Activated CD4-positive, CD25-positive, alpha-beta regulatory T cell treated with anti-CD3 and anti-CD28 coated beads, Interleukin-2, amount 50 U/mL, for 72 hours (primary cell): ENCODE measurements around the gene TRMT10A.
"Not testable (repeated sequence)": the region's sequence is repeated elsewhere in the genome, so short reads cannot be mapped to it uniquely, and the experiment has no call there.

Experiments used
- DNase-seq: peaks from one replicate; pipeline ENCODE4 v3.0.0; 2021

The TRMT10A gene

DNA sequence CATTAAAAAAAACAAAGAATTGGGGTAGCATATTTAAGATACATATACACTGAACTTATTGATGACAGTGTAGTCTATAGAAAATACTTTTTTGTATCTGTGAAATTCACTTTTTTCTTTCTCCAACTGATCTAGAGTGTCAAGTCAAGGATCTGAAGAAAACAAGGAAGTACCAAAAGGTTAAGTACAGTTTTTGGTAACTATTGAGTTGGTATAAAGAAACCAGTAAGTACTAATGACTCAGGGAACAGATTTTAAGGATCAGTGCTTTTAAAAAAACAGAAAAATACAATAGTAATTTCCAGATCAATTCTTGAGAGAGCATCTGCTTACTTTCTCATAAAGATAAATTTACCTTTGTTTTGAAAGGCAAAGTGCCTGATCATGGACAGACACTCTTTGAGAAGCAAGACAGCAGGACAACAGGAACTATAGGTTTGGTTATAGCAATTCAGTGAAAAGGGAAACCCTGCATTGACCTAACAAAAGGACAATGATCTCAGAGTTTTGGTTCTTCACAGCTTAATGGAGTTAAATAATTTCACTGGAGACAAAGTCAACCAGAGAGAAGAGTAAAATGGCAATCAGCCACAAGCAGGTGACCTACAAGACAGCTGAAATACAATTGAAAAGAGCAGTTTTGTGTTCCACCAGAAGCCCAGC is 23.4 kb downstream of the TRMT10A start:
- no peak for DNase-seq

DNA sequence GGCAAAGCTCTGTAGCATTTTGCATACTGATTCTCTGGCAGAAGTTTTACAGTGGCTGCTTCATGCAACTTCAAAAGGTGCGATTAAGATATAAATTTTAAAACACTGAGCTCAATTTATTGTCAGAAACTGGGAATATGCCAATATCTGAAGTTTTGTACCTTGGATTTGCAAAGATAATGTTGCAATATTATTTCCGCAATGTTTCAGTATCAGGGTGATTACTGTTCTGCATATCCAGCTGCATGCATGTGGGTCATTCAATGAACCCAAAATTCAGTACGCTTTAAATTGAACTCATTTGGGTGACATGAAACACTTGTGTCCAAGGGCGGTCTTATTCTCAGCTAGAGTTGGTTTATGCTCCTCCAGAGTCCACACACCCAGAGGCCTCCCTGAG is 26.2 kb downstream of the TRMT10A start:
- no peak for DNase-seq

DNA sequence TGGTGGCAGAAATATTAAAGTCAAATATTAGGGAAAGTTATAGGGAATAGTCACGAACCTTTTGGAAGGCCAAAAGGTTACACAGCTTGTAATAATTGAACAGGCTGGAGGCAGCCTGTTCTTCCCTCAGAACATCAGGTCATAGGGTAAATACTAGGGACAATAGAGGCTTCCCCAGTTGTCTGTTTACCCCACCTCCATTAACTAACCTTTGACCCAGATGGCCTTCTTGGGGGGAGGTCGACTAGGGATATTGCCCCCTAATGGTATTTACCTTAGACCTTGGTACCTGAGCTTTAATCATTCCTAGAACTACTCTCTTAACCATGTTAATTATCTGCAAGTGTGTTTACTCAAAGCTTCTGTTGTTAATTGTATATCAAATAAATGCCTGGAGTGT is 27.0 kb downstream of the TRMT10A start:
- DNase-seq, result no peak

DNA sequence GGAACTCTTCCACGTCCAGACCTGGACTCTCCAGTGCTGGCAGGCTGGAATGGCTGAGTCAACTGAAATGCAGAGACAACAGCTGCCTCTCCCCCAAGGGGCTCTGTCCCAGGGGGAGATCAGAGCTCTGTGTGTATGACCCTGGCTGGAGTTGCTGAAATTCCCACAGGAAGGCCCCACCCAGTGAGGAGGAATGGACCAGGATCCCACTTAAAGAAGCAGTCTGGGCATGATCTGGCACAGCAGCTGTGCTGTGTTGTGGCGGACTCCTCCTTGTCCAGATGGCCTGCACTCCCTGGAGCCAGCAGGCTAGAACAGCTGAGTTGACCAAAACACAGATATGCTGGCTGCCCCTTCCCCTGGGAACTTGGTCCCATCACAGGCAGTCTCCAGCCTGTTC is 27.6 kb downstream of the TRMT10A start:
- DNase-seq, result no peak

DNA sequence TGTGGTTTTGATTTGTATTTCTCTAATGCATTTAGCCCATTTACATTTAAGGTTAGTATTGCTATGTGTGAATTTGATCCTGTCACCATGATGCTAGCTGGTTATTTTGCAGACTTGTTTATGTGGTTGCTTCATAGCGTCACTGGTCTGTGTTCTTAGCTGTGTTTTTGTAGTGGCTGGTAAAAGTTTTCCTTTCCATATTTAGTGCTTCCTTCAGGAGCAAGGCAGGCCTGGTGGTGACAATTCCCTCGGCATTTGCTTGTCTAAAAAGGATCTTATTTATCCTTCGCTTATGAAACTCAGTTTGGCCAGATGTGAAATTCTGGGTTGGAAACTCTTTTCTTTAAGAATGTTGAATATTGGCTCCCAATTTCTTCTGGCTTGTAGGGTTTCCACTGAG is 29.1 kb downstream of the TRMT10A start:
- DNase-seq, result not testable (repeated sequence)

DNA sequence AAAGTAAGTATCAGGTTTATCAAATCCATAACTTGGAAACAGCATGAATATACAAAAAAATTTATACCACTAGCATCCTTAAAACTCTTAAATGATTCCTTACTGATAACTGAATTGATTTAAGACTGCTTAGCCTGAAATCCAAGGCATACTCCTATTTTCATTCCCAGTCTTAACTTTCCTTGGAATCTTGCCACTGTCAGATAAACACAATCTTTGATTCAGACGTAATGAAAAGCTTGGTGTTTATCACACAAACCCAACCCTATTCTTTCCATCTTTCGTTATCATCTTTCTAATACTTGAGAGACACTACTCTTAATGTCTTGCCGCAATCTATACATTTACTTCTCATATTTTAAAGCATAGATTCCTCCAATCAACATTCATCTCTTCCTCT is 33.9 kb downstream of the TRMT10A start:
- DNase-seq, result no peak

DNA sequence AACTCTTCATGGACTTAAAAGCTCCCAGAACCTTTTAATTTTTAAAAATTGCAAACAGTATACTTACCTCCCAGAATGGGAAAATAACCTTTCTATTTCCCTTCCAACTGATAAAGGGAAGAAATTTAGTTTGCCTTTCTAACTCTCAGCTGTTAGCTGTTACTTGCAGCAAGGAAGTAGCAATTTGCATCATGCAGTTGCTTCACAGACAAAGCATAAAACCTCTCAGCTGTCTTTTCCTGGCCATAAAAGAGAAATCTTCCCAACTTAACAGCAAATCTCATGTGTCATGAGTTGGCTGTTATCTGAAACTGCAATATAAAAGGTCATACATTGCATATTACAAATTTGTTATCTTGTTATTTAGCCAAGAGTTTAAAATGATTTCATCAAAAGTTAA is 34.6 kb downstream of the TRMT10A start:
- no peak for DNase-seq

DNA sequence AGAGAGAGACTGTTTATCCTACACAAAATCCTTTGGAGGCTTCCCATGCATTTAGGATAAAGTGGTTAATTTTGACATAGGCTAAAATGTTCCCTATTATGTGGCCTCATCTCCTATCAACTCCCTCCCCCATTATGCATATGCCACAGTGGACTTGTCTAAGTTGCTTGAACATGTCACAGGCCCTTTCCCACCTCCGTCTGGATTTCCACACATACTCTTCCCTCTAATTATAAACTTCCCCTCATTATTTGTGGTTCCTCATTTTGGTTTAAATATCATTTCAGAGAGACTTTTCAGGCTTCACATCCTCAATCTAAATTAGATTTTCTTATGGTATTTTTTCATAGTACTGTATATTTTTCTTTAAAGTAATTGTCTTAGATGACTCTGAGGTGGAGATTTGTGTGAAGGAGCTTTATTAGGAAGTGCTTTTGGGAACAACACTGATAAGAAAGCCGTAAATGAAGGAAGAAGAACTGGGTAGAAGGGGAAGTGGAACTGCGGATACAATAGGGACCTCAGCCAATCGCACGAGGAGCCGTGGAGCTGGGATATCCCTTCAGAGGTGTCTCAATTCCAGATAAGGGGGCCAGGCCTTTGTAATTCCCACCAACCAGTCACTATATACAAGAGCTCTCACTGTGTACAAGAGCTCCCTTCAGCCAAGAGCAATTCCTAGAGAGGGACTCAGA is 45.1 kb downstream of the TRMT10A start:
- DNase-seq, result no peak

DNA sequence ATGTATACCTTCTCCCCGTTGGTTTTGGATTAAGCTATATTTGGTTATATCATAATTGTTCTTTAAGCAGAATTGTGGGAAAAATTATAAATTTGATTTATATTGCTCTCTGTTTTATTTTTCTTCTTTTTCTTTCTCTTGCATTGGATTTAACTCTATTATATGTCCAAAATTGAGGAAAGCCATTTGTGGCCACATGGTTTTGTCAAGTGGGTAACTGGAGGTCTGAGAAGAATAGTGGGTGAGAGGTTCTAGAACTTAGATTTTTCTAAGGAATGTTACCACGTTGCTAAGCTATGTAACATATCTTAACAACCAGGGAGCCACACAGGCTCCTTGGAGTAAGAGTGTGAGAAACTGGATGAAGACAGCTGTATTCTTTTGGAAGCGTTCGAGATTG is 53.1 kb downstream of the TRMT10A start, which contains the start of gene C4orf17:
Gene C4orf17, plus strand, starts transcription at position 301 of the 400 bp plus-strand sequence. CDS start 2,061 bp downstream, outside the sequence.
- no peak for DNase-seq

DNA sequence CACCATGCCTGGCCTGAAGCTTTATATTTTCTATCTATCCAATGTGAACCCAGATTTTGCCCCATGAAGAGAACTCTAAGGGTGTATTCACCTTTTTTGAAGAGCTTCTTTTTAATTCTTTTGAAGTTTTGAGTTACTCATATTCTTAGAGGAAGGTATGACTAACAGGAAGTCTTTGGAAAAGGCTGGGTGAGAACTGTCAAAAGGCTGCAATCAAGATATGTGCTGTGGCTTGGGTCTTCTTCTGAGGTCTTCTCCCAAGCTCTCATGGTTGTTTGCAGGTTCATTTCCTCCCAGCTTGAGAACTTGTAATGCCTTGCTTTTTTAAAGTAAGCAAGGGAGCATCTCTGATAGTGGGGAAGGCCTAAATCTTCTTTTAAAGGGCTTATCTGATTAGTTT is 56.1 kb downstream of the TRMT10A start:
- DNase-seq, result no peak

DNA sequence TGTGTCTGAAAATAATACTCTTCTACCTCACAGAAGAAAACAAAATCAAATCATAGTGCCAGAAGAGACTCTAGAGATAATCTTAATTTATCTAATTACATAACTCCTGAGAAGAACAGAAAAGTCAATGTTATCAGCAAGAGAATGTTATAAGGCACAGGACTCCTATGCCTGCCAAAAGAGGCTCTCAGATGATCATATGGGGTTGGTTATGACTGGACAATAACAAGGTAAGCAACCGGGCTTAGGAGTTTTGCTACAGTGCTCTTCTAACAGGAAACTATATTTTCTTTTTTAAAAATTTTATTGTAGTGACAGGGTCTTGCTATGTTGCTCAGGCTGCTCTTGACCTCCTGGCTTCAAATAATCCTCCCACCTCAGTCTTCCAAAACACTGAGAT is 56.5 kb downstream of the TRMT10A start:
- DNase-seq, result no peak

DNA sequence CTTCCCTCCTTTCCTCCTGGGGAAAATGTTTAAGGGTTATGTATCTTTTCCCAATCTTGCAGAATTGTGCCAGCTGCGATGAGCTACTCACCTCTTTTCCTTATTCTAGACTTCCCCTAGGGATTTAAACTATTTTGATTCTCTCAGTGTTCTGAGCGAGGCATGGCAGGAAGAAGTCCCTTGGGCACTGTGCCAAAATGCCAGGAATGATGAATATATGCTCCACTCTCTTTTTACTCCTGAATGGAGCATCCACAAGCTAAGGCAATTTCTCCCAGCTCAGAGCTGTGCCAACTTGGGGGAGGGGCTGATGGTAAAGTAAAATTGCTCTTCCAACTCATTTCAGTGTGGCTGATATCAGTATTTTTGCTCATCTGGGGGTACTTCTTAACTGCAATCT is 57.1 kb downstream of the TRMT10A start:
- DNase-seq, result no peak

DNA sequence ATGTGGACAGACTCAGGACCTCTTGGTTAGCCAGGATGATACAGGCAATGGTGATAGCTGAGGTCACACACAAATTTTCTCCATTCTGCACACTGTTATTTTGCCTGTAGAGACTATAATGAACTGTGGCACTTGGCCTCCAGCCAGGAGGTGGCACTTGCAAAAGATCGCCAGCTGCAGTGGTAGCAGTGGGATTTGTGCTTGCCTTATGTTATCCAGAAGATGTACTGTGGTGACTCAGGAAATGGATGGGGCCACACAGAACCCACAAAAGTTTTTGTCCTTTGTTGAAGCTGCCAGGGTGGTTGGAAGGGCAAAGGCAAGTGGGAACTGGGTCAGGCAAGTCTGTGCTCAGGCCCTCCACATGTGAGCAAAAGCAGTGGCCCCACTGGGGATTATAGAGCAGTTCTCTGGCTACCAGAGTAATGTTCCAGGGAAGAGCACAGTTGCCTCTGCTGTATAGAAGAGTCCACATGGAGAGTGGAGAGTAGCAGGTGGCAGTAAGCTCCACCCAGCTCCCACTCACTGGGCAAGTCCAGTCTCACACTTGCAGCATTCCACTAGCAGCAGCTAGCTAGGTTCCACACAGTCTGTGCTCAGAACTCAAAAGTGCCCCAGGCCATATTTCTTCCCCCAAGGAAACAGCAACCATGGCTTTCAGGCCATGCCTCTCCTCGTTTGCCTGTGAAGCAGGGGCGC is 58.9 kb downstream of the TRMT10A start:
- no peak for DNase-seq
